Measurements from ENCODE around the gene VSX1.

Gene VSX1

DNA sequence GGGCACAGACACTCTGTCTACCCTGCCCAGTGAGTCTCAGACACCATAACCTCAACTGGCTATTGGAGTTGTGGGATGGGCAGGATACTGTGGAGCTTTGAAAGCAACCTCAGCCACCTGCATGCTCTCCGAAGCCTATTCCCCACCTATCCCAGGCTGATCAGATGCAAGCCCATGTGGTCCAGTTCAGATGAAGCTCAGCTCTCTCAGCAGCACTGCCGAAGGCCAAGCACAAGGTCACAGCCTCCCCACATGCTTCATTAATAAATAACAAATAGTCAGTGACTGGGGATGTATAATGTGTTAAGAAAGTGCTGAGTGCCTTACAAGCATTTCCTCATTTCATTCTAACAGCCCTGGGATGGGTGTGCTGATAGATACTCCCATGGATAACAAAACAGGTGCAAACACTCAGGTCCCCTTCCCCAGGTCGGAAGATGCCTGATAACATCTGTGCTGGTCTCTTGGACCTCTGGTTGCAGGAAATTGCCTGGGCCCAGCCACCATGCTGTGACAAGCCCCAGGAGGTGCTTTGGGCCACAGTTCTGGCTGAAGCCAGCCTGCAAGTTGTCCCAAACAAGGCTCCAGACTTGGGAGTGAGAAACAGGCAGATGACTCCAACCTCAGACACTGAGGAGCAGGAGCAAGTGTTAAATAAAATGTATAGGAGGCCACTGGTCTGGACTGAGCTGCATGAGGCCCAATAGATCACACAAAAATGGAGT, 27.7 kb downstream of the VSX1 start:
- DNase-seq (ENCODE audit: low read depth in 2 of 3, low spot score in 1 of 3): no peak

DNA sequence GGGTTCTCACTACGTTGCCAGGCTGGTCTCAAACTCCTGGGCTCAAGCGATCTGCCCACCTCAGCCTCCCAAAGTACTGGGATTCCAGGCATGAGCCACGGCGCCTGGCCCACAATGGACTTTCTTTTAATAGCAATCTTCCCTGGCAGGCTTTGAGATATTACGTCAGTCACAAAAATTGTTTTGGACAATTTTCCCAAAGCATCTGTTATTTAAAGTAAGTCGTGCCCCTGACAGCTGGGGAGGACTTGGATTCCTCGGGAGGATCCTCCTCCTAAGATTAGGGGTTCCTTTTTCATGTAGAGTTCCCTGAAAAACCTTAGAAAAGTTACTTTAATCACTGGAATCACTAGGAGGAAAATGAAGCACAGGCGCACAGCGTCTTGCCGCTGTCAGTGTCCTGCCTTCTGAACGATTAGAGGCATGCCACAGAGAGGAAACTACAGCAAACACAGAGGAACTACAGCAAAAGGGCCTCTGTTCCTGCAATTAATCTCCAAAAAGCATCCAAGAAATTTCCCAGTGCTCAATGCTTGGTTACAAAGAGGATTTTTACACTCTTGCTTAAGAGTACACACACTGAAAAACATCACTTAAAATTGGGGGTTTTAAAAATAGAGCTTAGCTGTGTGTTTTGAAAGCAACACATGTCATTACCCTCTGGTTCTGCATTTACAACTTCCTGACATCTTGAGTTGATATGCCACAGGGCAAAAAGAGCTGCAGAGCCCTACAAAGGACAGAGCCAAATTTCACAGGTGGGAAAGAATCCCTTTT, 28.5 kb downstream of the VSX1 start:
- no peak for DNase-seq (ENCODE audit: low read depth in 2 of 3, low spot score in 1 of 3)

DNA sequence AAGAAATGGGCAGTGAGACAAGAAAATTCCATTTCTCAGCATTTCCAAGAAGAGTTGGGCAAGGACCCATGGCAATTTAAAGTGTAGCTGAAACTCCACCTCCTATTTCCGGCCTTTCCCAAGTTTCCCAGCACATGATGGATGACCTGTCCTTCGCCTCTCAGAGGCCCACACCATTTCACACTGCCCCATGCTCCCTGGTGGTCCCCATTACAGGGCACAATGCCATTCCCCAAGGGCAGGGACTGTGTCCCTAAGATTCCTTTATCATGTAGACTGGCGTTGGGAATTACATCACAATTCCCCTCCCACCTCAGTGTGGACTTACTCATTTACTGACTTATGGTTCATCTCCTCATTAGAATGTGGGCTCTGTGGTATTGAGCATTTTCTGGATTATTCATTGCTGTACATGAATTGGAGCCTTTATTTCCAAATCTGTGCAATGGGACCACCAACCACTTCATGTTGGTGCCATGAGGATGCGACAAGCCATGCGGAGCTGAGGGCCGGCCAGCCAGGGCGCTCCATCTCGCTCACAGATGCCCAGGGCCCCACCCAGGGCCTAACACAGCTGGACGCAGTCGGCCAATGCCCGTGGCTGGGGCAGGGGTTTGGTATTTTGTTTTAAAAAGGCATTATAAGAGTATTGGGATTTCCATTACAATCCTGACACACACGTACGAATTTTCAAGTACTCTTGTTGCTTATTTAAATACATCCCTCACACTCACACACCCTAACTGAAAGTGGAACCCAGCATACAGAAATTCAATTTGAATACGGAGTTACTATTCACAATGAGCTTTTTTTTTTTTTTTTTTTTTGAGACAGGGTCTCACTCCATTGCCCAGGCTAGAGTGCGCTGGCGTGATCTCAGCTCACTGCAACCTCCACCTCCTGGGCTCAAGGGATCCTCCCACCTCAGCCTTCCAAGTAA, 29.4 kb downstream of the VSX1 start:
- DNase-seq (ENCODE audit: low read depth in 2 of 3, low spot score in 1 of 3): no peak

DNA sequence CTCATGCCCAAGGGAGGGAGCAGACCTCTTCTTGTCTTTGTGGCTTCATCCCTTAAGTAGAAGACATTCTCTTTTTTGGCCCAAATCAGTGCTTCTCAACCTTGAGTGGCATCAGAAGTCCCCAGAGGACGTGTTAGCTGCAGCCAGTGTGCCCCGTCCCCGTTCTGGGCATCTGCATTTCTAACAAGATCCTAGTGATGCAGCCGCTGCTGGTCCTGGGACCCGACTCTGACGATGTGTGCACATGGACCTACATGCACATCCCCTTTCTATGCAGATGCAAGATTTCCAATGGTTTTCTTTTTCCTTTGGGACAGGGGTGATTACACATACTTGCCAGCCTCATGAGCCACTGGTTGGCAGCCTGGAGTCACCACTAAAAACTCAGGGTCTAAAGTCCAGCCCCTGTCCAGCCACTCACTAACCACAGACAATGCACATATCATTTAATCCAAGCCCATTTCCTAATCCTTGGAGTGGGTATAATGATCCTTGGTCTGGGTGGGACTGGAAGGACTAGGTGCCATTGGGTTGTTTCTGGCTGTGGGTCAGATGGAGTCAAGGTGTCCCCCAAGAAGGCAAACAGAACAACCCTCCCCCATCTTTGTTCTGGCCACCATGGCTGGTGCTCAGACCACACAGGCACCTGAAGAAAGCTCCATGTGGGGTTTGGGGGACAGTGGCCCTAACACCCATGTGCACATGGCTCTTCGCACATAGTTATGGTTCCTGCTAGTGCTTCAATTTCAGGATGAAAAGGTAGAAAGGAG, 30.4 kb downstream of the VSX1 start:
- no peak for DNase-seq (ENCODE audit: low read depth in 2 of 3, low spot score in 1 of 3)

DNA sequence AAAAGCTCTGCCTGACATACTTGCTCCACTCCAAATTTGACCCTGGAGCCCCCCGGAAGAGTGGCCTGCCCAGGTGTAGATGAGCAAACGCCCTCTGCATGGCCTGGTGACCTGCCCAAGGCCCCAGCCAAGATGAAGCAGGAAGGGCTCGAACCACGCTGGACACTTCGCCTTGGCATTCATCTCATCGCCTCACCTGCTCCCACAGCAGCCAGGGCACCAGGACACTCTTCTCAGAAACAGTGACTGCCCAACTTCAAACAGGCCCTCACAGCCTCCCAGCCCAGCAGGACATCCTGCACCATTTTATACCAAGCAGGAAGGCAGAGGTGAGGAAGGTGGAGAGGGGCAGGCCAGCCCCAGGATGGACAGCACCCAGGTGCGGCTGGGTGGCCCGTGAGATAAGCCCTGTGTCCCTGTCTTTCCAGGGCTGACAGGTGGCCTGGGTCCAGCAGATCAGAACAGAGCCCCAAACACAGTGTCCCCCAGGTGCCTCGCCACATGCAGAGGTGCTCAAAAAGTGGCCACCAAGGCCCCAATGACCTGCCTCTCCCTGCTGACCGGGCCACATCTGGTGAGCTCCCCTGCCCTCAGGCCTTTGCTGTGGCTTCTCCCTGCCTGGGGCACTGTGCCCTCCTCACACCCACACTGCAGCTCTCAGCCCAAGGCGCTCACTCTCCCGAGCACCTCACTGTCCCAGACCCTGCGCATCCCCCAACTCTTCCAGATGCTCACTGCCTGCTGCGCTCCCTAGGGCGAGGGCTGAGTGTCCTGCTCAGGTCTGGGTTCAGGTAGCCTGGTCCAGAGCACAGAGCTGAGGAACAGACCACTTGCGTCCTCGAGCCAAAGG, 31.2 kb downstream of the VSX1 start:
- DNase-seq (ENCODE audit: low read depth in 2 of 3, low spot score in 1 of 3): no peak

DNA sequence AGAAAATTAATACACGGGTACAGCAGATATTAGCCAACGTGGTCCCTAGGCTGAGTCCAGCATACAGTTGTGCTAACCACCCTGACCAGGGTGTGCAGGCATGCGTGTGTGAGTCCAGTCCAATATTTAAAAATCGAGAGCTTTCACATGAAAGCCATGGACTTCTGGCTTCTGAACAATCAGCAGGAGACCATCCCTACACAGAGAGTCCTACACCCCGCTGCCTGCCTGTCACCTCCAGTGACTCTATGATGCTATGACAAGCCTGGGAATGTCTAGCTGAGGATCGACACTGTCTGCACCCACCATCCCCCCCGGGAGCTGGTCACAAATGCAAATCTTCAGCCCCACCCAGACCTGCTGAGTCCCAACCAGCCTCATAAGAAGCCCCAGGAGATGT, 31.9 kb downstream of the VSX1 start:
- no peak for DNase-seq (ENCODE audit: low read depth in 2 of 3, low spot score in 1 of 3)

DNA sequence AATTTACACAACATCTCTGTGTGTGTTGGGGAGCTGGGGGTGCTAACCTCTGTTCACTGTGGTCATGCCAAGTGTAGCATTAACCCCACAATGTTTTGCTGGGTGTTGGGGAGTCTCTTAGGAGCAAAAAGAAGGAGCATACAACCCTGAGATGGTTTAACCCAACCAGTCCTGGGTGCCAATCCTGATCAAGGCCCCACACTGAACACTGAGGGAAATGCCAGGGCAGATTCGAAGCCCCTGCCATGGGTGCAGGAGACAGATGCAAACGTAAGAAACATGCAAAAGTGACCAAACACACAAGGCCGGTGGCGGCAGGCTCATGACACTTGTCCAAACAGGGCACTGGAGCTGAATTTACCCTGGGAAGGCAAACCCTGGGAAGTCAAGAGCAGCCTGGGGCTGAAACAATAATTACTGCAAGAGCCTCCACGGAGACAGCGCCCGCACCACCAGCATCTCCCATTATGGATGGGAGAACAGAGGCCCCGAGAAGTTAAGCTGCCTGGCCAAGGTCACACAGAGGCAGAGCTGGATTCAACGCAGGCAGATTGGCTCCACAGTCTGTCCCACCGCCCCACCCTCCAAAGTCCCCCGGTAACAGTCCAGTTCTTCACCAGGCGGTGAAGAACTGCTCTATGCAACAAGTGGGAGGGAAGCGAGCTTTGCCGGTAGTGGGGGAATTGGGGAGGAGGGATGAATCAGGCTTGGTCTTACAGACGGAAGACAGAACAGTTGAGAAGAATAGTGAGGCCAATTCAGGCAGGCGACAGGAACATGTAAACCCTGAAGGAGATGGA, 32.5 kb downstream of the VSX1 start:
- no peak for DNase-seq (ENCODE audit: low read depth in 2 of 3, low spot score in 1 of 3)

DNA sequence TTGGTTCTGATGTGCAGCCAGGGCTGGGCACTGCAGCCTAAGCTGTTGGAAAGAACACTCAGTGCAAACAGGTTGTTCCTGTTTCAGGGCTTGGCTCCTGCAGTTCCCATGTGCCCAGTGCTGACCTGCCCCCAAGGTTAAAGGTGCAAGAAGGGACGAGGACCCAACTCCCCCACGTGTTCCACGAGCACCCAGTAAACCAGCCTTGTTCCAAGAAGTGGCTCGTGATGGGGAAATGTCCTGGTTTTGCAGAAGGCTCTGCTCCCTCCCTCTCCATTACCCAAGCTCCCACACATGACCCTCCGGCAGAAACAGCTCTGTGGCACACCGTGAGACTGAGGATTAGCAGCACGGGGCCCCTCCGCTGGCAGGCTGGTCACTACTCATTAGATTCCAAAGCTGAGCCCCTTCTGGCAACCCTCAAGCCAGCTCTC, 33.4 kb downstream of the VSX1 start:
- DNase-seq (ENCODE audit: low read depth in 2 of 3, low spot score in 1 of 3): no peak

DNA sequence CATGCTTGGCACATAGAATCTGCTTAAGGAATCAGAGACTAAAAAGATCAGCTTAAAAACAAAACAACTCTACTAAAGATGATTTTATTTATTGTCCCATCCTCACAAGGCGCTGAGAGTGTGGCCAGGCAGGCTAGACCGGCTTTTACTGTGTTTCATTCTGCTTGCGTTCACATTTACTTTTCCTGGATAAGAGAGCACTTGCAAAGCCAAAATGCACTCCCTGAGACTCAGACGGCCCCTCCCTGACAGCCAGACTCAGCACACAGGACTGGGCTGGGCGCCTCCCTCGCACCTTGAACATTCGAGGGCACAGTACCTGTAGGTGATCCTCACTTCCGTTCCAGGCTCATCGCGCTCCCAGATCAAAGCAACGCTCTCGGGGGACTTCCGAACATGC, 34.2 kb downstream of the VSX1 start:
- no peak for DNase-seq (ENCODE audit: low read depth in 2 of 3, low spot score in 1 of 3)

DNA sequence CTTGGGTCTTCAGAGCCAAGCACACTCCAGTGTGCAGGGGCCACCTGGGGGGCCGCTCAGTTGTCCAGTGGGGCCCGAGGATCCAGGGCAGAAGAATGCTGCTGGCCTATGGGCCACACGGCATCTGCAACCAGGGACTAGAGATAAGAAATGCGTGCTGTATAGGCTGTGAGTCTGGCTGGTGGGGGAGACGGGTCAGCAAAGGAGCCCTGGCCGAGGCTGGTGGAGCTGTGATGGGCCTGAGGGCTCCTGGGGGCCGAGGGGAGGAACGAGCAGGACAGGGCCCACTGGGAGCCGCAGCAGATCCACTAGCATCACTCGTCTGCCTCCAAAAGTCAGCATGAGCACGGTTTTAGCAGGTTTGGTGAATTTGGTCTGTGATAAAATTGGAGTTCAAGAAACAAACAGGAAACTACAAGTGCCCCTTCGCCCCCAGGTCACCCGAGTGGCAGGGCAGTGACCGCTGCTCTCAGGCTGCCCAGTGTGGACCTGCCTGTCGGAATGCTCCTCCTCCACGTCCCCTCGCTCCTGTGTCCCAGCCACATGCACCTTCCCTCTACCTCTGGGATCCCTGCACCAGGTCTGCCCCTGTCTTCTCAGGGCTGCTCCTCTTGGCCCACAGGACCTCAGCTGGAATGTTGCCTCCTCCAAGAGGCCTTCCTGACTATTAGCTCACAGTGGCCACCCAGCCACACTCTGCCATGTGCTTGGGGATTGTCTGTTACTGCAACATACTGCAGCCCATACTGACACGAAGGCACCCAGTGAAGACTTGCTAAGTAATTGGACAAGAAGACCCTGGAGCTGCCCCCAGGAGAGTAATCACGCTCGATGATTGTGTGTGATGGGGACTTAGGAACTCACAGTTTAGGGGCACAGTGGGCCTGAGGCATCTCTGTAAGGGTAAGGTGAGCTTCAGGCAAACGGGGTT, 34.9 kb downstream of the VSX1 start:
- no peak for DNase-seq (ENCODE audit: low read depth in 2 of 3, low spot score in 1 of 3)

DNA sequence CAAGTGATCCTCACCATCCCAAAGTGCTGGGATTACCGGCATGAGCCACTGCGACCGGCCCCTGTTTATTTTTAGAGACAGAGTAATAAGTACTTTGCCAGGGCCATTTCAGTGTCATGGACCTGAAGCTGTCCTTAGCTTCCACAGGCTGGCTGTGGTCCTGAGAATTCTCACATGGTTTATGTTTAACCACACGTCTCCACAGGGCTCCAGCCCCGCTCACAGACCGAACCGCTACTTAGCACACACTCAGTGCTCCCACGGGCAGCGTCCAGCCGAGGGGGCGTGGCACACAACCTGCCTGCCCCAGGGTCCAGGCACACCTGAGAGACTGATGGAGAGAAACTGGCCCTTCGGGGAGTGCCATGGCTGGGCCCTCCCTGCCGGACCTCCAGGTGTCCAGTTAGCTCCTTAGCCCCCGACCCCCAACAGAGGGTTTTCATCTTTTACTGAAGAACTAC, 35.7 kb downstream of the VSX1 start:
- no peak for DNase-seq (ENCODE audit: low read depth in 2 of 3, low spot score in 1 of 3)

DNA sequence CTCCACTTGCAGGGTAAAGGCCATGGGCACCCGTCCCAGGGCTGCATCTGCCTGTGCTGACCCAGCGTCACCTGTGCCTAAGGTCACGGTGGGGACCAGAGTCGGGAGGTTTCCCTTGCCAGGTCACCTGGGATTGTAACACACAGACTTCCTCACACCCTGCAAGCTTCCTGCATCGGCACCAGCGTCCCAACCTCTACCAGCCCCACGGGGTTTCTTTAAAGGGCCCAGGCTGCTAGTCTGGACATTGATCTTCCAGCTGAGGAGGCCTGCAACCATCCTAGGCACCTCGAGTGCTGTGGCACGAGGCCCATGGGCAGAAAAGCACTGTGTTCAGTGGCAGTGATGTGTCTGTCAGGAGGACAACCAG, 36.6 kb downstream of the VSX1 start:
- DNase-seq (ENCODE audit: low read depth in 2 of 3, low spot score in 1 of 3): no peak

DNA sequence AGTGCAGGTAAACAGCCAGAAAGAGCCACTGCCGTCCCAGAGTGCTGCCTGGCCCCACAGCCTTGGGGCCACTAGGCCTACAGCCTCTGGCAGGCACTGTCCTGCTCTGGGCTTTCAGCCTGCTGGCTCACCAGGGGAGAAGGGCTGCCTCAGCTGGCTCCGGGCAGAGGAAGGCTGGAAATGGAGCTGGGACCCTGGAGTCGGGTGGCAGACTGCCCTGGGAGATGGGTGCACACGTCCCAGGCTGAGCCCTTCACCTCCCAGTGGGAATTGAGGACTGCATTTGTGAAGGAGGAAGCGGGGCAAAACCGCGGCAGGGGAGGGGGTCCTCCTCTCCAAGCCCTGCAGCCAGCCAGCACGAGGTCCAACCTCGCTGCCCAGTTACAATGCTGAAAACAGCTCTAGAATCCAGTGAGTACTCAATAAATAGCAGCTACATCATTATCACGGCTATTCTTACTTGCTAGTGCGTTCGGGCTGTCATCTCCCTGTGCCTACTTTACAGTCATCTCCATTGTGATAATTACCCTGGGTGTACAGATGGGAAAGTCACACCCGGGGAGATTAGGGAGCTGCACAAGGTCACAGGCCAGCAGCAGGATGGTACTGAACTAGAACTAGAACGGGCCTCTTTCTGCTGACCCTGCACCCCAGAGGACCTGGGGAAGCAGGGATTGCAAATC, 37.1 kb downstream of the VSX1 start:
- no peak for DNase-seq (ENCODE audit: low read depth in 2 of 3, low spot score in 1 of 3)

DNA sequence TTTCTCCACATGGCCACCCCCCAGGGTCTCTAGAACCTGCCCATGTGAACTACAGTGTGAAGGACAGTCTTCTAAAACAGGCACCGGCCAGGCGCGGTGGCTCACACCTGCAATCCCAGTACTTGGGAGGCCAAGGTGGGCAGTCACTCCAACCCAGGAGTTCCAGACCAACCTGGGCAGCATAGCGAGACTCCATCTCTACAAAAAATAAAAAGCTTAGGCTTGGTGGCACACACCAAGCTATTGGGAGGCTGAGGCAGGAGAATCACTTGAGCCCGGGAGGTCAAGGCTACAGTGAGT, 37.7 kb downstream of the VSX1 start:
- no peak for DNase-seq (ENCODE audit: low read depth in 2 of 3, low spot score in 1 of 3)

DNA sequence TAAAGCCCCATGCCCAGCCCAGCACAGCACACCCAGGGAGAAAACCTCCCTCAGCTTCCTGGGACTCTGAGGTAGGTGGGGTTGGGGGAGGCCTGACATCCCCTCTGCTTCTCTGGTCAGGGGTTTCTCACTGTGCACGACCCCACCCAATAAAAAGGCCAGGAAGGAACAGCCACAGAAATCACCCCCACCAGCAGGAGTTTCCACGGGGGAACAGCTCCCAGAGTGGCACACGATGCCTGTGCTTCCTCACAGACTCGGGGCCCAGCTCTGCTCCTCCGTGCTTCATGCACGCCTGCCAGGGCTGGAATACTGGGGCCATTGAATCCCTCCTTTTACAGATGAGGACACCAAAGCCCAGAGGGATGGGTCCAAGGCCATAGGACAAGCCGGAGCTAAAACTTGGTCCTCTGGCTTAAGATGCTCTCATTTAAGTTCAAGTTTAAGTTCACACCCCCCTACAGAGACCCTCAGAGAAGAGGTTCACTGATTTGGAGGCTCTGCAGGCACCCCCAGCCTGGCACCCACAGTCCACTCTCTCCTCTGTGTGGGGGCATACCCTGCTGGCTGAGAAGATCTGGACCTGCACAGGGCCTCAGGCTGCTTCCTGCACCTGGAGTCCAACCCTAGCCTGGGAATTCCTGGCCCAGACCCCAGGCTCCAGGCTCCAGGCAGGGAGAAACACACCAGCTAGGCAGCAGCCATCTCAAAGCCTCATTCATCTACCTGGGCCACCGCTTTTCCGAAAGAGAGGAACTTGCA, 38.3 kb downstream of the VSX1 start:
- no peak for DNase-seq (ENCODE audit: low read depth in 2 of 3, low spot score in 1 of 3)

DNA sequence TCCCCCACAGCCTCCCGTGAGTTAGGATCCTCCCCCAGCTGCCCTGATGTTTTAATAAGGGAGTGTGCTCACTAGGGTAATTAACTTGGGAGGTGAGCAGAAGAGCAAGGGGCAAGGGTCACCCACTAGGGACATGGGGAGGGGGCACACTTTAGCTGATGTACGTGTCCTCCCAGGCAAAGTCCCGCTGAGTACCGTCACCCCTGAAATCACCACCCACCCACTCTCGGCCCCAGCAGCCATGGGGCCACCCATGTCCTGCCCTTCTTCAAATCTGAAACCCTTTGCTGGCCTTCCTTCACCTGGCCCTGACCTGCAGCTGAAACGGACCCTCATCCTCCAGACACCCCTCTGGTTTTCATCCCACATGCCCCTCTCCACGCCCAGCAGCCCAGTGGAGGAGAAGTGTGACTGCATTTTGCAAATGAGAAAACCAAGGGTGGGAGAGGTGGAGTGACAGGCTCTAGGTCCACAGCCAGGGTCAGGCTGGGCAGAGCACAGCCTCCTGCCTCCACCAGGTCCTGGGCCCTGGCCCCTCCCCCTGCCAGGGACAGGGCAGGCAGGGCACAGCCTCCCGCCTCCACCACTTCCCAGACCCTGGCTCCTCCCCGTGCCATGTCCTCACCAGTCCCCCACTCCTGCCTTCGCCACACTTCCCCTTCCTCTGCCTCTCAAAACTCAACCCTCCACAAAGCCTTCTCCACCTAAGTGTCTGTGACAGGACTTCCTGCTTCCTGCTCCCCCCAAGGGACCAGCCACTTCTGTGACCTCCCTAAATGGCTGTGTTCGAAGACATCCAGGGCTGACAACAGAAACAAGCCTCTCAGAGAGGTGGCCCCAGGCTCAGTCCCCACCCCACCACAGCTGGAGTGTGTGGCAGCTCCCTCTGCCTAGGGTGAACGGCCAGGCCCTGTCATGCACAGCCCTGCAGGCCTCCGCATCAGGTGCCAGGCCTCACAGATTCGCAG, 39.1 kb downstream of the VSX1 start:
- DNase-seq (ENCODE audit: low read depth in 2 of 3, low spot score in 1 of 3): no peak

Data from stimulated activated CD4-positive, alpha-beta T cell treated with anti-CD3 and anti-CD28 coated beads, Interleukin-12 subunit alpha, Interleukin-12 subunit beta, amount 100 ng/mL, for 48 hours (primary cell).